ENCODE data around the gene NOXA1. TPM values are rescaled to one million over a fixed set of nuclear protein-coding genes. Genes with fewer than 3 reads are reported as not detected.
"Not testable (repeated sequence)": the region's sequence is repeated elsewhere in the genome, so short reads cannot be mapped to it uniquely, and the experiment has no call there.

Gene NOXA1
- total and polyA plus RNA-seq, 2 donors (not counting 1 experiment from before 2014, with no cell fraction given), result 0.08 to 0.66 TPM

- Histone ChIP-seq H3K79me2 (ENCODE audit: control insufficient read depth, insufficient read depth, low read length) (no peaks in the 10 kb centered on the region), H3K4me1 (ENCODE audit: control insufficient read depth, extremely low read depth, insufficient read depth, low read length) (peaks cover 2% of the 10 kb centered on the region), H3K9ac (ENCODE audit: insufficient read depth, low read length) (no peak overlapping the region), H2AFZ (ENCODE audit: low read length) (no peak overlapping the region), H3K36me3 (ENCODE audit: control insufficient read depth, insufficient read depth, low read length) (peaks cover 8% of the 10 kb centered on the region), H4K20me1 (ENCODE audit: control insufficient read depth, extremely low read depth, insufficient read depth, low read length) (no peaks in the 10 kb centered on the region), H3K27me3 (ENCODE audit: control insufficient read depth, insufficient read depth, low read length) (no peaks in the 10 kb centered on the region), H3K9me3 (ENCODE audit: control insufficient read depth, insufficient read depth, low read depth, low read length) (no peaks in the 10 kb centered on the region), H3K27ac (ENCODE audit: insufficient read depth, low read length) (no peak overlapping the region), H3K4me2 (ENCODE audit: extremely low read depth, insufficient read depth, low read length) (no peak overlapping the region), H3K4me3 (replicated peaks in 1 of 4; ENCODE audit: control extremely low read depth in 1 of 4, insufficient read depth in 1 of 4, low read depth in 3 of 4, low read length in 4 of 4) (no peak overlapping the region)
- no peak for DNase-seq (ENCODE audit: low read depth in 2 of 2)
- TF ChIP-seq CTCF (conservative IDR thresholded peaks at IDR 0.05 in 1 of 2, IDR thresholded peaks at IDR 0.05 in 1 of 2; ENCODE audit: low read depth in 1 of 2, low read length in 2 of 2) (no peak), EZH2 (IDR thresholded peaks at IDR 0.05; ENCODE audit: low read length, missing control alignments) (no peak)
Measured at GRCh38 chr9:137449081-137449844, 26.1 kb downstream of the NOXA1 start.

GRCh38 chr9:137449931-137450538, 26.8 kb downstream of the NOXA1 start:
- no peak for TF ChIP-seq CTCF (conservative IDR thresholded peaks at IDR 0.05 in 1 of 2, IDR thresholded peaks at IDR 0.05 in 1 of 2; ENCODE audit: low read depth in 1 of 2, low read length in 2 of 2)
- TF ChIP-seq EZH2 (IDR thresholded peaks at IDR 0.05; ENCODE audit: low read length, missing control alignments), result no peak
- no peak overlapping the region for H3K27ac ChIP-seq (ENCODE audit: insufficient read depth, low read length)
- no peak overlapping the region for H3K9ac ChIP-seq (ENCODE audit: insufficient read depth, low read length)
- H4K20me1 ChIP-seq (ENCODE audit: control insufficient read depth, extremely low read depth, insufficient read depth, low read length), result no peaks in the 10 kb centered on the region
- DNase-seq (ENCODE audit: low read depth in 2 of 2), result no peak
- no peaks in the 10 kb centered on the region for H3K79me2 ChIP-seq (ENCODE audit: control insufficient read depth, insufficient read depth, low read length)
- no peaks in the 10 kb centered on the region for H3K9me3 ChIP-seq (ENCODE audit: control insufficient read depth, insufficient read depth, low read depth, low read length)
- no peak overlapping the region for H3K4me2 ChIP-seq (ENCODE audit: extremely low read depth, insufficient read depth, low read length)
- no peak overlapping the region for H2AFZ ChIP-seq (ENCODE audit: low read length)
- no peaks in the 10 kb centered on the region for H3K27me3 ChIP-seq (ENCODE audit: control insufficient read depth, insufficient read depth, low read length)
- peaks cover 11% of the 10 kb centered on the region for H3K36me3 ChIP-seq (ENCODE audit: control insufficient read depth, insufficient read depth, low read length)
- peaks cover 2% of the 10 kb centered on the region for H3K4me1 ChIP-seq (ENCODE audit: control insufficient read depth, extremely low read depth, insufficient read depth, low read length)
- no peak overlapping the region for H3K4me3 ChIP-seq (replicated peaks in 1 of 4; ENCODE audit: control extremely low read depth in 1 of 4, insufficient read depth in 1 of 4, low read depth in 3 of 4, low read length in 4 of 4)

GRCh38 chr9:137450539-137451222, 27.5 kb downstream of the NOXA1 start:
- not testable (repeated sequence) for DNase-seq (ENCODE audit: low read depth in 2 of 2); H4K20me1 ChIP-seq (ENCODE audit: control insufficient read depth, extremely low read depth, insufficient read depth, low read length); H3K27me3 ChIP-seq (ENCODE audit: control insufficient read depth, insufficient read depth, low read length); H3K9ac ChIP-seq (ENCODE audit: insufficient read depth, low read length); H3K4me2 ChIP-seq (ENCODE audit: extremely low read depth, insufficient read depth, low read length); H3K27ac ChIP-seq (ENCODE audit: insufficient read depth, low read length); H3K9me3 ChIP-seq (ENCODE audit: control insufficient read depth, insufficient read depth, low read depth, low read length); H3K4me3 ChIP-seq (replicated peaks in 1 of 4; ENCODE audit: control extremely low read depth in 1 of 4, insufficient read depth in 1 of 4, low read depth in 3 of 4, low read length in 4 of 4); H3K79me2 ChIP-seq (ENCODE audit: control insufficient read depth, insufficient read depth, low read length); H3K4me1 ChIP-seq (ENCODE audit: control insufficient read depth, extremely low read depth, insufficient read depth, low read length); H2AFZ ChIP-seq (ENCODE audit: low read length)
- peaks cover 14% of the 10 kb centered on the region for H3K36me3 ChIP-seq (ENCODE audit: control insufficient read depth, insufficient read depth, low read length)

- H3K27ac ChIP-seq (ENCODE audit: insufficient read depth, low read length); H3K4me2 ChIP-seq (ENCODE audit: extremely low read depth, insufficient read depth, low read length); H3K27me3 ChIP-seq (ENCODE audit: control insufficient read depth, insufficient read depth, low read length); H3K79me2 ChIP-seq (ENCODE audit: control insufficient read depth, insufficient read depth, low read length); H3K9me3 ChIP-seq (ENCODE audit: control insufficient read depth, insufficient read depth, low read depth, low read length); H3K4me3 ChIP-seq (replicated peaks in 1 of 4; ENCODE audit: control extremely low read depth in 1 of 4, insufficient read depth in 1 of 4, low read depth in 3 of 4, low read length in 4 of 4); H3K9ac ChIP-seq (ENCODE audit: insufficient read depth, low read length); DNase-seq (ENCODE audit: low read depth in 2 of 2); H3K4me1 ChIP-seq (ENCODE audit: control insufficient read depth, extremely low read depth, insufficient read depth, low read length); H2AFZ ChIP-seq (ENCODE audit: low read length); H4K20me1 ChIP-seq (ENCODE audit: control insufficient read depth, extremely low read depth, insufficient read depth, low read length): not testable (repeated sequence)
- peaks cover 14% of the 10 kb centered on the region for H3K36me3 ChIP-seq (ENCODE audit: control insufficient read depth, insufficient read depth, low read length)
Measured at GRCh38 chr9:137451264-137452005, 28.2 kb downstream of the NOXA1 start.

Measured in fibroblast of lung (primary cell).